RCC 7860 (cell line): ENCODE data around the gene NFU1.
A peak's percentile ranks its signal among the peaks of the same experiment; 100 is the strongest.
"Not testable (repeated sequence)": the region's sequence is repeated elsewhere in the genome, so short reads cannot be mapped to it uniquely, and the experiment has no call there.

ENCODE experiments used
- DNase-seq: peaks from one replicate; pipeline ENCODE4 v3.0.0-alpha.2; 2015; ENCODE audit warnings: low spot score
- FAIRE-seq: peaks from 2 replicates; lab custom pipeline; 2012; peaks lifted over from hg19 to GRCh38; lab: Jason Lieb, UNC

The NFU1 gene

GRCh38 chr2:69389271-69389670 is 48.0 kb downstream of the NFU1 start:
- no peak for DNase-seq
- no peak for FAIRE-seq

GRCh38 chr2:69387770-69388481 is 49.3 kb downstream of the NFU1 start:
- no peak for DNase-seq
- FAIRE-seq = no peak

- no peak for FAIRE-seq
- peak; percentile 85 for DNase-seq
Observed at GRCh38 chr2:69386789-69387734, 50.2 kb downstream of the NFU1 start, which contains the start of gene GFPT1. Gene GFPT1, minus strand, starts transcription at chr2:69387227. Its CDS starts 156 bp downstream, at chr2:69387071.

- no peak for FAIRE-seq
- no peak for DNase-seq
Observed at GRCh38 chr2:69386360-69386759, 50.9 kb downstream of the NFU1 start.

GRCh38 chr2:69385443-69386151 is 51.6 kb downstream of the NFU1 start:
- FAIRE-seq (no peak), DNase-seq (no peak)

GRCh38 chr2:69384618-69385081 is 52.6 kb downstream of the NFU1 start:
- DNase-seq (no peak), FAIRE-seq (no peak)

- DNase-seq = no peak
- FAIRE-seq = no peak
Observed at GRCh38 chr2:69383176-69383812, 53.9 kb downstream of the NFU1 start.

GRCh38 chr2:69382547-69382946 is 54.7 kb downstream of the NFU1 start:
- peak; percentile 80 for DNase-seq
- FAIRE-seq = peak; percentile 91

- DNase-seq (peak; percentile 59), FAIRE-seq (no peak)
Observed at GRCh38 chr2:69381337-69381737, 55.9 kb downstream of the NFU1 start.

- DNase-seq = no peak
- FAIRE-seq = no peak
Observed at GRCh38 chr2:69380072-69380917, 56.9 kb downstream of the NFU1 start.

- DNase-seq (no peak), FAIRE-seq (no peak)
Observed at GRCh38 chr2:69376403-69376802, 60.8 kb downstream of the NFU1 start.

- DNase-seq = no peak
Observed at GRCh38 chr2:69375494-69376353, 61.5 kb downstream of the NFU1 start.

GRCh38 chr2:69372767-69373166 is 64.5 kb downstream of the NFU1 start:
- no peak for DNase-seq

More at GRCh38 chr2:69375494-69376353, 61.5 kb downstream of the NFU1 start:
- FAIRE-seq = no peak

GRCh38 chr2:69369802-69370201 is 67.4 kb downstream of the NFU1 start:
- no peak for FAIRE-seq
- no peak for DNase-seq

More at GRCh38 chr2:69372767-69373166, 64.5 kb downstream of the NFU1 start:
- FAIRE-seq = no peak

GRCh38 chr2:69368588-69368987 is 68.6 kb downstream of the NFU1 start:
- DNase-seq (no peak), FAIRE-seq (no peak)

GRCh38 chr2:69359371-69359770 is 77.9 kb downstream of the NFU1 start:
- DNase-seq (no peak), FAIRE-seq (no peak)

- DNase-seq (no peak), FAIRE-seq (no peak)
Observed at GRCh38 chr2:69358914-69359313, 78.3 kb downstream of the NFU1 start.

GRCh38 chr2:69356471-69356870 is 80.8 kb downstream of the NFU1 start:
- no peak for DNase-seq
- FAIRE-seq = no peak

- not testable (repeated sequence) for FAIRE-seq, DNase-seq
Observed at GRCh38 chr2:69354976-69355375, 82.3 kb downstream of the NFU1 start.
